Measurements from ENCODE around the gene ATP5MC3. TPM values are rescaled to one million over a fixed set of nuclear protein-coding genes. Genes with fewer than 3 reads are reported as not detected.

ATP5MC3 gene
- total and polyA plus RNA-seq, 2 experiments from 2014 or later, result 185 to 557 TPM

- ATAC-seq (no peak), DNase-seq (ENCODE audit: low spot score) (no peak)
- Mint-ChIP-seq H3K9me3 (no peaks in the 10 kb centered on the region), H3K4me3 (no peak overlapping the region), H3K4me1 (peaks cover 15% of the 10 kb centered on the region), H3K27me3 (ENCODE audit: insufficient read depth, low read depth, poor library complexity) (no peaks in the 10 kb centered on the region), H3K36me3 (ENCODE audit: low read depth) (peaks cover 43% of the 10 kb centered on the region), H3K27ac (peak overlapping the region; percentile 61; the same call in 1 of the 2 replicates)
- no peaks in the 10 kb centered on the region for H3K9me2 ChIP-seq (ENCODE audit: insufficient read depth)
- no peak overlapping the region for H3K4me3 ChIP-seq
- no peak overlapping the region for H3K27ac ChIP-seq (ENCODE audit: low read depth)
- no peaks in the 10 kb centered on the region for H3K27me3 ChIP-seq (ENCODE audit: insufficient read depth)
- H2AFZ ChIP-seq, result no peak overlapping the region
- peaks cover 20% of the 10 kb centered on the region for H3K79me2 ChIP-seq (replicated peaks; ENCODE audit: insufficient read depth)
- TF ChIP-seq, protein P1, sequence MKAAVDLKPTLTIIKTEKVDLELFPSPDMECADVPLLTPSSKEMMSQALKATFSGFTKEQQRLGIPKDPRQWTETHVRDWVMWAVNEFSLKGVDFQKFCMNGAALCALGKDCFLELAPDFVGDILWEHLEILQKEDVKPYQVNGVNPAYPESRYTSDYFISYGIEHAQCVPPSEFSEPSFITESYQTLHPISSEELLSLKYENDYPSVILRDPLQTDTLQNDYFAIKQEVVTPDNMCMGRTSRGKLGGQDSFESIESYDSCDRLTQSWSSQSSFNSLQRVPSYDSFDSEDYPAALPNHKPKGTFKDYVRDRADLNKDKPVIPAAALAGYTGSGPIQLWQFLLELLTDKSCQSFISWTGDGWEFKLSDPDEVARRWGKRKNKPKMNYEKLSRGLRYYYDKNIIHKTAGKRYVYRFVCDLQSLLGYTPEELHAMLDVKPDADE (IDR thresholded peaks at IDR 0.05), result no peak
- H3K36me3 ChIP-seq (ENCODE audit: insufficient read depth), result peaks cover 9% of the 10 kb centered on the region; the same call in 1 of the 2 replicates
- H3K4me2 ChIP-seq, result no peak overlapping the region
- no peaks in the 10 kb centered on the region for H4K20me1 ChIP-seq (replicated peaks; ENCODE audit: insufficient read depth)
- no peaks in the 10 kb centered on the region for H3F3A ChIP-seq (replicated peaks; ENCODE audit: low read depth)
- H3K4me1 ChIP-seq (ENCODE audit: insufficient read depth), result peaks cover 20% of the 10 kb centered on the region; the same call in 1 of the 2 replicates
These were observed 50.3 kb downstream of the ATP5MC3 start for GRCh38 chr2:175131252-175131651.

GRCh38 chr2:175126661-175127060, 54.8 kb downstream of the ATP5MC3 start:
- no peak overlapping the region for H2AFZ ChIP-seq
- no peak overlapping the region for H3K4me2 ChIP-seq
- no peaks in the 10 kb centered on the region for H4K20me1 ChIP-seq (replicated peaks; ENCODE audit: insufficient read depth)
- H3K27ac ChIP-seq (ENCODE audit: low read depth), result no peak overlapping the region
- ATAC-seq, result no peak
- H3F3A ChIP-seq (replicated peaks; ENCODE audit: low read depth), result no peaks in the 10 kb centered on the region
- H3K36me3 Mint-ChIP-seq (ENCODE audit: low read depth), result peaks cover 27% of the 10 kb centered on the region
- H3K9me3 Mint-ChIP-seq, result no peaks in the 10 kb centered on the region
- no peaks in the 10 kb centered on the region for H3K27me3 Mint-ChIP-seq (ENCODE audit: insufficient read depth, low read depth, poor library complexity)
- no peak for DNase-seq (ENCODE audit: low spot score)
- H3K4me1 Mint-ChIP-seq, result peaks cover 2% of the 10 kb centered on the region; the same call in 1 of the 3 replicates
- H3K4me3 Mint-ChIP-seq, result no peak overlapping the region
- H3K27me3 ChIP-seq (ENCODE audit: insufficient read depth), result no peaks in the 10 kb centered on the region
- H3K79me2 ChIP-seq (replicated peaks; ENCODE audit: insufficient read depth), result peaks cover 13% of the 10 kb centered on the region
- no peak overlapping the region for H3K4me3 ChIP-seq
- no peak overlapping the region for H3K27ac Mint-ChIP-seq
- no peak for TF ChIP-seq EZH2phosphoT487 (IDR thresholded peaks at IDR 0.05; ENCODE audit: unreplicated experiment)
- TF ChIP-seq POLR2AphosphoS5 (IDR thresholded peaks at IDR 0.05; ENCODE audit: low read depth), result no peak
- TF ChIP-seq CREB1 (CRISPR knock-in tag; IDR thresholded peaks at IDR 0.05; ENCODE audit: low read depth), result no peak
- TF ChIP-seq EZH2 (IDR thresholded peaks at IDR 0.05; ENCODE audit: low read depth, unreplicated experiment), result no peak
- TF ChIP-seq NANOG (IDR thresholded peaks at IDR 0.05; ENCODE audit: borderline replicate concordance), result no peak
- no peak for TF ChIP-seq ZNF114 (CRISPR knock-in tag; IDR thresholded peaks at IDR 0.05)
- no peak for TF ChIP-seq STAT1 (IDR thresholded peaks at IDR 0.05; ENCODE audit: unreplicated experiment)
- TF ChIP-seq, protein P2, sequence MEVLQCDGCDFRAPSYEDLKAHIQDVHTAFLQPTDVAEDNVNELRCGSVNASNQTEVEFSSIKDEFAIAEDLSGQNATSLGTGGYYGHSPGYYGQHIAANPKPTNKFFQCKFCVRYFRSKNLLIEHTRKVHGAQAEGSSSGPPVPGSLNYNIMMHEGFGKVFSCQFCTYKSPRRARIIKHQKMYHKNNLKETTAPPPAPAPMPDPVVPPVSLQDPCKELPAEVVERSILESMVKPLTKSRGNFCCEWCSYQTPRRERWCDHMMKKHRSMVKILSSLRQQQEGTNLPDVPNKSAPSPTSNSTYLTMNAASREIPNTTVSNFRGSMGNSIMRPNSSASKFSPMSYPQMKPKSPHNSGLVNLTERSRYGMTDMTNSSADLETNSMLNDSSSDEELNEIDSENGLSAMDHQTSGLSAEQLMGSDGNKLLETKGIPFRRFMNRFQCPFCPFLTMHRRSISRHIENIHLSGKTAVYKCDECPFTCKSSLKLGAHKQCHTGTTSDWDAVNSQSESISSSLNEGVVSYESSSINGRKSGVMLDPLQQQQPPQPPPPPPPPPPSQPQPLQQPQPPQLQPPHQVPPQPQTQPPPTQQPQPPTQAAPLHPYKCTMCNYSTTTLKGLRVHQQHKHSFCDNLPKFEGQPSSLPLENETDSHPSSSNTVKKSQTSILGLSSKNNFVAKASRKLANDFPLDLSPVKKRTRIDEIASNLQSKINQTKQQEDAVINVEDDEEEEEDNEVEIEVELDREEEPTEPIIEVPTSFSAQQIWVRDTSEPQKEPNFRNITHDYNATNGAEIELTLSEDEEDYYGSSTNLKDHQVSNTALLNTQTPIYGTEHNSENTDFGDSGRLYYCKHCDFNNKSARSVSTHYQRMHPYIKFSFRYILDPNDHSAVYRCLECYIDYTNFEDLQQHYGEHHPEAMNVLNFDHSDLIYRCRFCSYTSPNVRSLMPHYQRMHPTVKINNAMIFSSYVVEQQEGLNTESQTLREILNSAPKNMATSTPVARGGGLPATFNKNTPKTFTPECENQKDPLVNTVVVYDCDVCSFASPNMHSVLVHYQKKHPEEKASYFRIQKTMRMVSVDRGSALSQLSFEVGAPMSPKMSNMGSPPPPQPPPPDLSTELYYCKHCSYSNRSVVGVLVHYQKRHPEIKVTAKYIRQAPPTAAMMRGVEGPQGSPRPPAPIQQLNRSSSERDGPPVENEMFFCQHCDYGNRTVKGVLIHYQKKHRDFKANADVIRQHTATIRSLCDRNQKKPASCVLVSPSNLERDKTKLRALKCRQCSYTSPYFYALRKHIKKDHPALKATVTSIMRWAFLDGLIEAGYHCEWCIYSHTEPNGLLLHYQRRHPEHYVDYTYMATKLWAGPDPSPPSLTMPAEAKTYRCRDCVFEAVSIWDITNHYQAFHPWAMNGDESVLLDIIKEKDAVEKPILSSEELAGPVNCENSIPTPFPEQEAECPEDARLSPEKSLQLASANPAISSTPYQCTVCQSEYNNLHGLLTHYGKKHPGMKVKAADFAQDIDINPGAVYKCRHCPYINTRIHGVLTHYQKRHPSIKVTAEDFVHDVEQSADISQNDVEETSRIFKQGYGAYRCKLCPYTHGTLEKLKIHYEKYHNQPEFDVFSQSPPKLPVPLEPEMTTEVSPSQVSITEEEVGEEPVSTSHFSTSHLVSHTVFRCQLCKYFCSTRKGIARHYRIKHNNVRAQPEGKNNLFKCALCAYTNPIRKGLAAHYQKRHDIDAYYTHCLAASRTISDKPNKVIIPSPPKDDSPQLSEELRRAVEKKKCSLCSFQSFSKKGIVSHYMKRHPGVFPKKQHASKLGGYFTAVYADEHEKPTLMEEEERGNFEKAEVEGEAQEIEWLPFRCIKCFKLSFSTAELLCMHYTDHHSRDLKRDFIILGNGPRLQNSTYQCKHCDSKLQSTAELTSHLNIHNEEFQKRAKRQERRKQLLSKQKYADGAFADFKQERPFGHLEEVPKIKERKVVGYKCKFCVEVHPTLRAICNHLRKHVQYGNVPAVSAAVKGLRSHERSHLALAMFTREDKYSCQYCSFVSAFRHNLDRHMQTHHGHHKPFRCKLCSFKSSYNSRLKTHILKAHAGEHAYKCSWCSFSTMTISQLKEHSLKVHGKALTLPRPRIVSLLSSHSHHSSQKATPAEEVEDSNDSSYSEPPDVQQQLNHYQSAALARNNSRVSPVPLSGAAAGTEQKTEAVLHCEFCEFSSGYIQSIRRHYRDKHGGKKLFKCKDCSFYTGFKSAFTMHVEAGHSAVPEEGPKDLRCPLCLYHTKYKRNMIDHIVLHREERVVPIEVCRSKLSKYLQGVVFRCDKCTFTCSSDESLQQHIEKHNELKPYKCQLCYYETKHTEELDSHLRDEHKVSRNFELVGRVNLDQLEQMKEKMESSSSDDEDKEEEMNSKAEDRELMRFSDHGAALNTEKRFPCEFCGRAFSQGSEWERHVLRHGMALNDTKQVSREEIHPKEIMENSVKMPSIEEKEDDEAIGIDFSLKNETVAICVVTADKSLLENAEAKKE (CRISPR knock-in tag; IDR thresholded peaks at IDR 0.05), result no peak
- no peak for TF ChIP-seq ZNF331 (CRISPR knock-in tag; IDR thresholded peaks at IDR 0.05; ENCODE audit: low read depth)
- TF ChIP-seq, protein P3, sequence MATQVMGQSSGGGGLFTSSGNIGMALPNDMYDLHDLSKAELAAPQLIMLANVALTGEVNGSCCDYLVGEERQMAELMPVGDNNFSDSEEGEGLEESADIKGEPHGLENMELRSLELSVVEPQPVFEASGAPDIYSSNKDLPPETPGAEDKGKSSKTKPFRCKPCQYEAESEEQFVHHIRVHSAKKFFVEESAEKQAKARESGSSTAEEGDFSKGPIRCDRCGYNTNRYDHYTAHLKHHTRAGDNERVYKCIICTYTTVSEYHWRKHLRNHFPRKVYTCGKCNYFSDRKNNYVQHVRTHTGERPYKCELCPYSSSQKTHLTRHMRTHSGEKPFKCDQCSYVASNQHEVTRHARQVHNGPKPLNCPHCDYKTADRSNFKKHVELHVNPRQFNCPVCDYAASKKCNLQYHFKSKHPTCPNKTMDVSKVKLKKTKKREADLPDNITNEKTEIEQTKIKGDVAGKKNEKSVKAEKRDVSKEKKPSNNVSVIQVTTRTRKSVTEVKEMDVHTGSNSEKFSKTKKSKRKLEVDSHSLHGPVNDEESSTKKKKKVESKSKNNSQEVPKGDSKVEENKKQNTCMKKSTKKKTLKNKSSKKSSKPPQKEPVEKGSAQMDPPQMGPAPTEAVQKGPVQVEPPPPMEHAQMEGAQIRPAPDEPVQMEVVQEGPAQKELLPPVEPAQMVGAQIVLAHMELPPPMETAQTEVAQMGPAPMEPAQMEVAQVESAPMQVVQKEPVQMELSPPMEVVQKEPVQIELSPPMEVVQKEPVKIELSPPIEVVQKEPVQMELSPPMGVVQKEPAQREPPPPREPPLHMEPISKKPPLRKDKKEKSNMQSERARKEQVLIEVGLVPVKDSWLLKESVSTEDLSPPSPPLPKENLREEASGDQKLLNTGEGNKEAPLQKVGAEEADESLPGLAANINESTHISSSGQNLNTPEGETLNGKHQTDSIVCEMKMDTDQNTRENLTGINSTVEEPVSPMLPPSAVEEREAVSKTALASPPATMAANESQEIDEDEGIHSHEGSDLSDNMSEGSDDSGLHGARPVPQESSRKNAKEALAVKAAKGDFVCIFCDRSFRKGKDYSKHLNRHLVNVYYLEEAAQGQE (IDR thresholded peaks at IDR 0.05; ENCODE audit: unreplicated experiment), result no peak
- H3K36me3 ChIP-seq (ENCODE audit: insufficient read depth), result peaks cover 9% of the 10 kb centered on the region; the same call in 1 of the 2 replicates
- H3K9me2 ChIP-seq (ENCODE audit: insufficient read depth), result no peaks in the 10 kb centered on the region
- H3K4me1 ChIP-seq (ENCODE audit: insufficient read depth), result peaks cover 5% of the 10 kb centered on the region; the same call in 1 of the 2 replicates

Data from GM23338 (cell line).